RPMI7951 (cell line): ENCODE results near the gene ABCA1. TPM values are rescaled to one million over a fixed set of nuclear protein-coding genes. Genes with fewer than 3 reads are reported as not detected.

Source experiments
- DNase-seq: peaks from one replicate; pipeline ENCODE4 v3.0.0-alpha.2; 2012; ENCODE audit warnings: low read depth
- total RNA-seq: library from RNA; depleted of rRNA; stranded (reverse); fragments of >200 nt; shearing (Covaris generic); gene quantifications from 2 replicates; pipeline ENCODE4 v1.2.3, GENCODE V29; 2014; rRNA removed

ABCA1 gene
- total RNA-seq, 1 experiment from 2014 or later, result 20.8 TPM

- DNase-seq, result no peak
Observed at GRCh38 chr9:104765138-104765537, 162.8 kb downstream of the ABCA1 start.

DNA sequence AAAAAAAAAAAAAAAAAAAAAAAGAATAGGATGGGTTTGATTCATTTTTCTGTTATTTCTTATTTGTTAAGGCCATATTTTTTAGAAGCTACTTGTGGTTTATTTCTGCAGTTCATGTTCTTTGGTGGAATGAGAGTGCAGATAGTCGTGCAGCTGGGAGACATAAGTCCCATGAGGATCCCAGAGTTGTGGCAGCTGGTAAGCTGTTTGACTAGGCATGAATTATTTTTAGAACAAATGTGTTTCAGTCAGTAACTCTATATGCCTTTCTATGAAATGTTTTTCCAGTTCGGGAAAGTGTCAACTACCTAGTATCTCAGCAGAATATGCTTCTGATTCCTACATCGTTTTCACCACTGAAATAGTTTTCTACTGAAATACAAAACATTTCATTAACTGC, 169.0 kb downstream of the ABCA1 start:
- DNase-seq, result no peak

GRCh38 chr9:104750185-104750767, 177.7 kb downstream of the ABCA1 start:
- DNase-seq, result no peak

GRCh38 chr9:104748359-104749031, 179.5 kb downstream of the ABCA1 start:
- DNase-seq, result peak; percentile 37

DNA sequence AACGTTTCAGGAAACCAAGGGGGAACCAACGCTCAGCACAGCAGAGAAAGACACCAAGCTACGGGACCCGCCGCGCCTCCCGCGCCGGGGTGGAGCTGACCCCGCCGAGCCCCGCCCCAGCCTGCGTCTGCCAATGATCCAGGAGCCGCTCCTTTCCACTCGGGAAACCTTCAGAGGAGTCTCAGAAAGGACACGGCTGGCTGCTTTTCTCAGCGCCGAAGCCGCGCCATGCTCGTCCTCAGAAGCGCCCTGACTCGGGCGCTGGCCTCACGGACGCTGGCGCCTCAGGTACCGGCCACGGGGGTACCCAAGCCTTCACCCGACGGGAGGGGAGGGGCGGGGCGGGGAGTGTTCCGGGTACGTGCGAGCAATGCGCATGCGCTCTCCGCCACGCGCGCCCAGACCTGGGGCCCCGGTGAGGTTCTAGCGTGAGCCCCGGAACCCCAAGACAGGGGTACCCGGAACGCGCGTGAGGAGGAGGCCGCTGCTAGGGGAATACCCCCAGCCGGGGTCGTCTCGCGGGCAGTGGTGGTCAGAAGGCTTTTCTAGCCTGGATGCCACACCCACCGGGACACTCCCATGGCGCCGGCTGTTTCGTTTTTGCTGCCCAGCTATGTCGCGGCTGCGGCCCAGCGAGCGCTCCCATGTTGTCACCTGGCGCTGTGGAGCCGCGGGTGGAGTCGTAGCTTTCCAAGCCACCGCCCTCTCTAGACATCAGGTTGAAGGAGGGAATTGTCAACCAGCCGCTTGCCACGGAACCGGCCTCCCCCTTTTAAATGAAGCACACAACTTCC, 180.2 kb downstream of the ABCA1 start, which contains the start of gene NIPSNAP3A:
TSS of gene NIPSNAP3A (plus strand) at position 119 of the 794 bp plus-strand sequence. CDS start at position 229, 110 bp downstream.
- peak; percentile 80 for DNase-seq

DNA sequence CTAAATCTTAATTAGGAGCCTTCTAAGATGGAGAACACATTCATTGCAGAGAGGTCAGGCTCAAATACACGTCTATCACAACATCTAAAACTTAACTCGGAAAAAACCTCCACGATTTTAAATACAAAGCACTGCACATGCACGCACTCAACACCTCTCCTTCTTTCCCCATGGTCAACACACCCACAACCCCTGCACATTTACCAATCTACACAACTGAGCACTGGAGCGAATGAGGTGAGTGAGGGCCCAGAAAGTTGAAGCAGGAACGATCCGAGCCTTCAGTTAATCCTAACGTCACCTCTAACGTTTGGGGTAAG, 180.8 kb downstream of the ABCA1 start:
- no peak for DNase-seq

- no peak for DNase-seq
Observed at GRCh38 chr9:104746798-104747197, 181.2 kb downstream of the ABCA1 start.

GRCh38 chr9:104746285-104746684, 181.7 kb downstream of the ABCA1 start:
- DNase-seq, result no peak

- DNase-seq, result no peak
Observed at GRCh38 chr9:104745852-104746251, 182.1 kb downstream of the ABCA1 start.

GRCh38 chr9:104743376-104743985, 184.5 kb downstream of the ABCA1 start:
- DNase-seq, result peak; percentile 70

- DNase-seq, result peak; percentile 42
Observed at GRCh38 chr9:104740621-104741020, 187.3 kb downstream of the ABCA1 start.

DNA sequence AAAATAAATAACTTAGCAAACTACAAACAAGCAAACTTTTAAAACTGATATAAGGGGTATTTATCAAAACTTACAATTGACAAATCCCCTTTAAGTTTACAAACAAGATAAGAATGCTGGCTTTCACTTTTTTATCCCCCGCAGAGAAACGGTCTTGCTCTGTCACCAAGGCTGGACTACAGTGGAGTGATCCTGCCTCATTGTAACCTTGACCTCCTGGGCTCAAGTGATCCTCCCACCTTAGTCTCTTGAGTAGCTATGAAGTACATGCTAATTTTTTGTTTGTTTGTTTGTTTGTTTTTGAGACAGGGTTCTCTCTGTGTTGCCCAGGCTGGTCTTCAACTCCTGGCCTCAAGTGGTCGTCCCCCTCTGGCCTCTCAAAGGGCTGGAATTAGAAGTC, 189.5 kb downstream of the ABCA1 start:
- DNase-seq, result no peak

Other genes with a start within 250 kb of the ABCA1 start
- gene OR13D1, start 233.6 kb downstream of the ABCA1 start, total RNA-seq, result not detected in 2 replicates
- 76.8 and 93.5 TPM in 2 replicates for gene NIPSNAP3A, start 180.5 kb downstream of the ABCA1 start, total RNA-seq
- gene NIPSNAP3B, start 164.0 kb downstream of the ABCA1 start, total RNA-seq, result 2.1 and 2.6 TPM in 2 replicates